HepG2 (cell line): ENCODE results near the gene DUS3L. TPM values are rescaled to one million over a fixed set of nuclear protein-coding genes. Genes with fewer than 3 reads are reported as not detected.
A peak's percentile ranks its signal among the peaks of the same experiment; 100 is the strongest.

Source experiments
- ATF7 ChIP-seq, 2 experiments: fragments of 450-650 bp in 1 of 2; sonication (generic) in 1 of 2; formaldehyde crosslinking in 1 of 2; IDR thresholded peaks; 2 replicates each; pipeline versions ENCODE4 v1.4.0 to v1.6.1; 2016 to 2020; ENCODE audit warnings: antibody characterized with exemption in 1 of 2, mild to moderate bottlenecking in 1 of 2, missing genetic modification reagents in 1 of 2
- GMEB1 ChIP-seq: sonication (generic); formaldehyde crosslinking; IDR thresholded peaks from 2 replicates; pipeline ENCODE4 v1.5.1; 2020; ENCODE audit warnings: missing genetic modification reagents, mild to moderate bottlenecking, borderline replicate concordance
- HNRNPL ChIP-seq: fragments of 200-400 bp; formaldehyde crosslinking; IDR thresholded peaks from 2 replicates; pipeline ENCODE4 v1.6.1; 2017; ENCODE audit warnings: mild to moderate bottlenecking, low read depth, low read length
- KLF6 ChIP-seq: IDR thresholded peaks from 2 replicates; pipeline ENCODE4 v1.8.0; 2016; ENCODE audit warnings: missing biosample characterization, missing genetic modification reagents
- MAZ ChIP-seq, 2 experiments: sonication (generic) in 1 of 2; formaldehyde crosslinking in 1 of 2; IDR thresholded peaks; 2 replicates each; pipeline versions ENCODE4 v1.5.0 to v1.6.1; 2012 to 2020; ENCODE audit warnings: low read depth in 2 of 2, mild to moderate bottlenecking in 2 of 2, borderline replicate concordance in 1 of 2, improper control_type of control experiment in 1 of 2, low read length in 1 of 2, missing genetic modification reagents in 1 of 2, moderate library complexity in 1 of 2
- MTA1 ChIP-seq: sonication (generic); formaldehyde crosslinking; IDR thresholded peaks from 2 replicates; pipeline ENCODE4 v1.4.0; 2020; ENCODE audit warnings: missing genetic modification reagents, mild to moderate bottlenecking, borderline replicate concordance
- NFAT5 ChIP-seq: sonication (generic); formaldehyde crosslinking; IDR thresholded peaks from 2 replicates; pipeline ENCODE4 v1.4.0; 2020; ENCODE audit warnings: missing genetic modification reagents
- NFIC ChIP-seq: IDR thresholded peaks from 2 replicates; pipeline ENCODE4 v1.6.1; 2012; ENCODE audit warnings: mild to moderate bottlenecking, low read length, inconsistent platforms
- SP1 ChIP-seq, 2 experiments: fragments of 450-650 bp in 1 of 2; sonication (generic) in 1 of 2; formaldehyde crosslinking in 1 of 2; IDR thresholded peaks; 2 replicates each; pipeline versions ENCODE4 v1.4.0 to v1.6.1; 2016 to 2020; ENCODE audit warnings: missing genetic modification reagents in 1 of 2
- ZNF10 ChIP-seq: sonication (generic); formaldehyde crosslinking; IDR thresholded peaks from 2 replicates; pipeline ENCODE4 v1.4.0; 2020; ENCODE audit warnings: mild to moderate bottlenecking, low read depth, missing genetic modification reagents, borderline replicate concordance
- ZNF230 ChIP-seq: sonication (generic); formaldehyde crosslinking; IDR thresholded peaks from 2 replicates; pipeline ENCODE4 v1.4.0; 2020; ENCODE audit warnings: mild to moderate bottlenecking, missing genetic modification reagents
- ZNF264 ChIP-seq: sonication (generic); formaldehyde crosslinking; IDR thresholded peaks from 2 replicates; pipeline ENCODE4 v1.4.0; 2020; ENCODE audit warnings: missing genetic modification reagents
- ZNF556 ChIP-seq: sonication (generic); formaldehyde crosslinking; IDR thresholded peaks from 2 replicates; pipeline ENCODE4 v1.4.0; 2020; ENCODE audit warnings: mild to moderate bottlenecking, missing genetic modification reagents, borderline replicate concordance
- polyA plus RNA-seq, 8 experiments: library from polyadenylated mRNA; depleted of rRNA in 3 of 8; stranded (reverse) in 7 of 8; unstranded in 1 of 8; fragments of >200 nt; fragmentation: Illumina TruSeq in 4 of 8; extraction: Trizol in 4 of 8; gene quantifications; 2 replicates each; pipeline versions ENCODE4 v1.2.1 to v1.2.3, GENCODE V29; 2011 to 2016; ENCODE audit warnings: low read depth in 4 of 8, missing spikeins in 1 of 8, mixed read lengths in 1 of 8; ENCODE audit not compliant: insufficient read depth in 1 of 8
- total RNA-seq, 5 experiments: library from RNA; depleted of rRNA; stranded (reverse); fragments of >200 nt; fragmentation: Illumina TruSeq; extraction: Trizol; gene quantifications; 2 replicates each; pipeline ENCODE4 v1.2.3, GENCODE V29; 2016; ENCODE audit warnings: low read depth in 1 of 5
- TF ChIP-seq, protein P1 (sequence below): sonication (generic); formaldehyde crosslinking; IDR thresholded peaks from 2 replicates; pipeline ENCODE4 v1.4.0; 2020; ENCODE audit warnings: mild to moderate bottlenecking, missing genetic modification reagents
- TF ChIP-seq, protein P2 (sequence below): sonication (generic); formaldehyde crosslinking; IDR thresholded peaks from 2 replicates; pipeline ENCODE4 v1.4.0; 2020; ENCODE audit warnings: mild to moderate bottlenecking, missing genetic modification reagents

Gene DUS3L
- total and polyA plus RNA-seq, 2 of the 13 experiments (the other 11 are each of a cell fraction or from before 2014, with no cell fraction given) = 13.3 to 25.1 TPM

DNA sequence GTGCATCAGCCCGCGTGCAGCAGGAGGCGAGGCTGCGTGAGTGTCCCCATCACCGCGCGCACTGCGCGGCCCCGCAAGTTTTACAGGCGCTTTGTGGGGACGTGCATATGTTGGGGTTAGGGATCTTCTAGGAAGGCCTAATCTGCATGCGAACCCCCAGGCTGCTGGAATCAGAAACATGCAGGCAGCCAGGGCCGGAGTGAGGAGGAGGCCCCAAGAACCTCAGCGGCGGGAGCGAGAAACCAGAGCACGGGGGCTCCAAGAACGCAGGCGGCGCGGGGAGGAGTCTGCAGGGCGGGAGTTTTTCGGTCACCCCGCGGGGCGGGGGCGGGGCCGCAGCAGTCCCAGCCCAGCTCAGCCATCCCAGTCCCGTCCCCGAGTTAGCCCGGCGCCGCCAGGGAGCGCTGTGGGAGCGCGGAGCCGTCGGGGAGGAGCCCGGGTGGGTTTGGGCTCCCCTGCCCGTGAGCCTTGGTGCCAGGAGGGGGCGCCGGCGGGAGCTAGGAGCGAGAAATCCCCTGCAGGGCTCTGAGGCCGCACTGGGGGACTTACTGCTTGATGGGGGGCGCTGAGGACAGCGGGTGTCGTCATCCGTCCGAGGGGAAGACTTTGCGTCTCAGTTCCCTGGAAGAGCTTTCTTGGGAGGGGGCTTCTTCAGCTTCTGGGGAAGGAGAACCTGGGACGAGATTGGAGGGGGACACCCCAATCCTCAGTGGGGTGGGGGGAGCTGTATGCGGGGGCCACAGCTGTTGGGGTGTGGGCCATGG, 13.0 kb upstream of the DUS3L start (continued):
- TF ChIP-seq NFAT5 (CRISPR knock-in tag) (no peak), ZNF230 (peak; percentile 34), ZNF264 (no peak), ZNF556 (CRISPR knock-in tag) (peak; percentile 78; the same call in 1 of the 2 replicates), NFIC (no peak), ZNF10 (CRISPR knock-in tag) (no peak), HNRNPL (0 out of 2 replicates have a peak, but pooled peaks have one; percentile 52), MTA1 (CRISPR knock-in tag) (peak; percentile 49; the same call in 1 of the 2 replicates), KLF6 (CRISPR knock-in tag) (peak; percentile 68; the same call in 1 of the 2 replicates), MAZ (IDR thresholded peaks at IDR 0.05; ENCODE audit: borderline replicate concordance, low read depth, low read length) (peak; percentile 79), MAZ (CRISPR knock-in tag; IDR thresholded peaks at IDR 0.05; ENCODE audit: low read depth) (peak; percentile 97), GMEB1 (CRISPR knock-in tag) (peak; percentile 44; the same call in 1 of the 2 replicates), ATF7 (IDR thresholded peaks at IDR 0.05) (no peak; the same call in 1 of the 2 replicates), ATF7 (CRISPR knock-in tag; IDR thresholded peaks at IDR 0.05) (no peak), SP1 (IDR thresholded peaks at IDR 0.05) (no peak), SP1 (CRISPR knock-in tag; IDR thresholded peaks at IDR 0.05) (no peak; the same call in 1 of the 2 replicates)
- TF ChIP-seq, protein P1, sequence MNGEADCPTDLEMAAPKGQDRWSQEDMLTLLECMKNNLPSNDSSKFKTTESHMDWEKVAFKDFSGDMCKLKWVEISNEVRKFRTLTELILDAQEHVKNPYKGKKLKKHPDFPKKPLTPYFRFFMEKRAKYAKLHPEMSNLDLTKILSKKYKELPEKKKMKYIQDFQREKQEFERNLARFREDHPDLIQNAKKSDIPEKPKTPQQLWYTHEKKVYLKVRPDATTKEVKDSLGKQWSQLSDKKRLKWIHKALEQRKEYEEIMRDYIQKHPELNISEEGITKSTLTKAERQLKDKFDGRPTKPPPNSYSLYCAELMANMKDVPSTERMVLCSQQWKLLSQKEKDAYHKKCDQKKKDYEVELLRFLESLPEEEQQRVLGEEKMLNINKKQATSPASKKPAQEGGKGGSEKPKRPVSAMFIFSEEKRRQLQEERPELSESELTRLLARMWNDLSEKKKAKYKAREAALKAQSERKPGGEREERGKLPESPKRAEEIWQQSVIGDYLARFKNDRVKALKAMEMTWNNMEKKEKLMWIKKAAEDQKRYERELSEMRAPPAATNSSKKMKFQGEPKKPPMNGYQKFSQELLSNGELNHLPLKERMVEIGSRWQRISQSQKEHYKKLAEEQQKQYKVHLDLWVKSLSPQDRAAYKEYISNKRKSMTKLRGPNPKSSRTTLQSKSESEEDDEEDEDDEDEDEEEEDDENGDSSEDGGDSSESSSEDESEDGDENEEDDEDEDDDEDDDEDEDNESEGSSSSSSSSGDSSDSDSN (CRISPR knock-in tag) = peak; percentile 63
- TF ChIP-seq, protein P2, sequence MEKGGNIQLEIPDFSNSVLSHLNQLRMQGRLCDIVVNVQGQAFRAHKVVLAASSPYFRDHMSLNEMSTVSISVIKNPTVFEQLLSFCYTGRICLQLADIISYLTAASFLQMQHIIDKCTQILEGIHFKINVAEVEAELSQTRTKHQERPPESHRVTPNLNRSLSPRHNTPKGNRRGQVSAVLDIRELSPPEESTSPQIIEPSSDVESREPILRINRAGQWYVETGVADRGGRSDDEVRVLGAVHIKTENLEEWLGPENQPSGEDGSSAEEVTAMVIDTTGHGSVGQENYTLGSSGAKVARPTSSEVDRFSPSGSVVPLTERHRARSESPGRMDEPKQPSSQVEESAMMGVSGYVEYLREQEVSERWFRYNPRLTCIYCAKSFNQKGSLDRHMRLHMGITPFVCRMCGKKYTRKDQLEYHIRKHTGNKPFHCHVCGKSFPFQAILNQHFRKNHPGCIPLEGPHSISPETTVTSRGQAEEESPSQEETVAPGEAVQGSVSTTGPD (CRISPR knock-in tag) = no peak
